Myocyte (in vitro differentiated cells): Measurements from ENCODE around the gene C16orf74. TPM values are rescaled to one million over a fixed set of nuclear protein-coding genes. Genes with fewer than 3 reads are reported as not detected.
A peak's percentile ranks its signal among the peaks of the same experiment; 100 is the strongest.

Experiments
- DNase-seq: peaks from one replicate; pipeline ENCODE4 v3.0.0-alpha.2; 2012; ENCODE audit warnings: low read depth
- total RNA-seq: library from RNA; depleted of rRNA; stranded (reverse); fragments of >200 nt; gene quantifications from 2 replicates; pipeline ENCODE4 v1.2.3, GENCODE V29; 2014

C16orf74 gene
- total RNA-seq, 1 donor from 2014 or later, result 0.16 TPM

GRCh38 chr16:85774811-85775210 lies 23.9 kb upstream of the C16orf74 start:
- DNase-seq, result no peak

- DNase-seq, result no peak
Observed at GRCh38 chr16:85774136-85774535, 23.2 kb upstream of the C16orf74 start.

- no peak for DNase-seq
Observed at GRCh38 chr16:85773044-85773443, 22.1 kb upstream of the C16orf74 start.

- DNase-seq, result no peak
Observed at GRCh38 chr16:85770741-85771140, 19.8 kb upstream of the C16orf74 start.

GRCh38 chr16:85768199-85768598 lies 17.3 kb upstream of the C16orf74 start:
- DNase-seq, result no peak

- DNase-seq, result peak; percentile 87
Observed at GRCh38 chr16:85767531-85767930, 16.6 kb upstream of the C16orf74 start.

GRCh38 chr16:85765767-85766166 lies 14.9 kb upstream of the C16orf74 start:
- DNase-seq, result no peak

- DNase-seq, result no peak
Observed at GRCh38 chr16:85765211-85765610, 14.3 kb upstream of the C16orf74 start.

- DNase-seq, result no peak
Observed at GRCh38 chr16:85763616-85764015, 12.7 kb upstream of the C16orf74 start.

- DNase-seq, result no peak
Observed at GRCh38 chr16:85762970-85763369, 12.1 kb upstream of the C16orf74 start.

GRCh38 chr16:85761861-85762260 lies 11.0 kb upstream of the C16orf74 start:
- no peak for DNase-seq

GRCh38 chr16:85759631-85760419 lies 8.9 kb upstream of the C16orf74 start:
- no peak for DNase-seq

- DNase-seq, result no peak
Observed at GRCh38 chr16:85759136-85759535, 8.2 kb upstream of the C16orf74 start.

GRCh38 chr16:85757341-85757822 lies 6.5 kb upstream of the C16orf74 start:
- DNase-seq, result peak; percentile 84

GRCh38 chr16:85755929-85756768 lies 5.3 kb upstream of the C16orf74 start:
- no peak for DNase-seq

GRCh38 chr16:85754413-85754812 lies 3.5 kb upstream of the C16orf74 start:
- DNase-seq, result no peak

GRCh38 chr16:85753976-85754375 lies 3.1 kb upstream of the C16orf74 start:
- no peak for DNase-seq

- no peak for DNase-seq
Observed at GRCh38 chr16:85753559-85753958, 2.7 kb upstream of the C16orf74 start.

- DNase-seq, result no peak
Observed at GRCh38 chr16:85752511-85753420, 1.9 kb upstream of the C16orf74 start.

GRCh38 chr16:85751698-85752501 lies 1.0 kb upstream of the C16orf74 start:
- DNase-seq, result no peak
